H1 (cell line): ENCODE data around the gene STX18. TPM values are rescaled to one million over a fixed set of nuclear protein-coding genes. Genes with fewer than 3 reads are reported as not detected.

Experiments used
- CTCF ChIA-PET: fragments of 300-600 bp; sonication (Branson Sonifier 250); formaldehyde crosslinking; loops from one replicate; lab custom pipeline; 2021; ENCODE audit not compliant: partially characterized antibody; lab: Charles Lee
- POLR2A ChIA-PET: fragments of 300-600 bp; sonication (Branson Sonifier 250); formaldehyde crosslinking; loops from one replicate; lab custom pipeline; 2021; ENCODE audit warnings: inconsistent platforms; ENCODE audit not compliant: partially characterized antibody; lab: Charles Lee
- DNase-seq, 2 experiments: peaks; one replicate each; pipeline versions ENCODE4 v3.0.0 to v3.0.0-alpha.2; 2010 to 2022; ENCODE audit warnings: low spot score in 2 of 2, low read depth in 1 of 2, mixed read lengths in 1 of 2
- FAIRE-seq: peaks from 2 replicates; lab custom pipeline; 2011; peaks lifted over from hg19 to GRCh38; lab: Jason Lieb, UNC
- H2AFZ ChIP-seq: 2 replicates; pipeline ENCODE4 v1.8.1; 2012; ENCODE audit warnings: low read length, inconsistent platforms
- H2AK5ac ChIP-seq: 2 replicates; pipeline ENCODE4 v1.6.1; 2013; ENCODE audit warnings: low read depth, low read length
- H2BK120ac ChIP-seq: replicated peaks from 2 replicates; pipeline ENCODE3; 2013; ENCODE audit warnings: low read depth, low read length, inconsistent platforms
- H2BK12ac ChIP-seq: 2 replicates; pipeline ENCODE4 v1.6.1; 2013; ENCODE audit warnings: low read depth, low read length
- H2BK15ac ChIP-seq: 2 replicates; pipeline ENCODE4 v1.6.1; 2013; ENCODE audit warnings: low read length
- H2BK20ac ChIP-seq: 2 replicates; pipeline ENCODE4 v1.6.1; 2013; ENCODE audit warnings: low read length
- H2BK5ac ChIP-seq: 2 replicates; pipeline ENCODE4 v1.6.1; 2013; ENCODE audit warnings: low read depth, low read length
- H3K14ac ChIP-seq: 2 replicates; pipeline ENCODE4 v1.6.1; 2013; ENCODE audit warnings: inconsistent platforms; ENCODE audit not compliant: insufficient read length
- H3K18ac ChIP-seq: 2 replicates; pipeline ENCODE4 v1.6.1; 2013; ENCODE audit warnings: low read length; ENCODE audit errors: extremely low read depth
- H3K23ac ChIP-seq: 2 replicates; pipeline ENCODE4 v1.6.1; 2013; ENCODE audit warnings: inconsistent platforms; ENCODE audit not compliant: insufficient read length
- H3K23me2 ChIP-seq: 2 replicates; pipeline ENCODE4 v1.6.1; 2013; ENCODE audit warnings: low read depth, low read length
- H3K27ac ChIP-seq: 2 replicates; pipeline ENCODE4 v1.6.1; 2011; ENCODE audit warnings: low read depth, low read length, inconsistent platforms
- H3K27me3 ChIP-seq, 4 experiments: replicated peaks in 1 of 4; 1 replicate in 1 of 4; 2 replicates in 3 of 4; pipeline versions ENCODE4 v1.6.1 to v1.8.1; 2011 to 2013; ENCODE audit warnings: low read length in 3 of 4, mild to moderate bottlenecking in 3 of 4, inconsistent platforms in 2 of 4, mixed read lengths in 2 of 4, moderate library complexity in 1 of 4; ENCODE audit not compliant: control insufficient read depth in 3 of 4, insufficient read depth in 3 of 4; ENCODE audit errors: extremely low read depth in 1 of 4
- H3K36me3 ChIP-seq, 4 experiments: 2 replicates each; pipeline versions ENCODE4 v1.6.1 to v1.8.1; 2011 to 2013; ENCODE audit warnings: mild to moderate bottlenecking in 4 of 4, low read length in 3 of 4, moderate library complexity in 2 of 4, control low read depth in 1 of 4, inconsistent platforms in 1 of 4; ENCODE audit not compliant: insufficient read depth in 4 of 4, control insufficient read depth in 2 of 4
- H3K4ac ChIP-seq: replicated peaks from 2 replicates; pipeline ENCODE3; 2013; ENCODE audit warnings: low read length, low read depth, mixed read lengths, inconsistent platforms; ENCODE audit not compliant: insufficient read length
- H3K4me1 ChIP-seq, 4 experiments: replicated peaks in 1 of 4; 1 replicate in 1 of 4; 2 replicates in 3 of 4; pipeline versions ENCODE4 v1.6.1 to v1.8.1; 2011 to 2013; ENCODE audit warnings: low read length in 3 of 4, inconsistent platforms in 2 of 4, mixed read lengths in 1 of 4; ENCODE audit not compliant: insufficient read depth in 4 of 4, control insufficient read depth in 3 of 4
- H3K4me2 ChIP-seq, 2 experiments: 2 replicates each; pipeline versions ENCODE4 v1.6.1 to v1.8.1; 2011 to 2013; ENCODE audit warnings: low read depth in 2 of 2, low read length in 2 of 2, control low read depth in 1 of 2, inconsistent platforms in 1 of 2, mild to moderate bottlenecking in 1 of 2; ENCODE audit not compliant: insufficient read depth in 1 of 2
- H3K4me3 ChIP-seq, 4 experiments: fragments of 200-600, 300-600 bp in 1 of 4; sonication (generic), shearing (Covaris generic), sonication (Bioruptor Twin) in 1 of 4; 2 replicates each; pipeline versions ENCODE4 v1.5.1 to v1.8.1; 2011 to 2016; ENCODE audit warnings: low read length in 4 of 4, low read depth in 3 of 4, control low read depth in 2 of 4, inconsistent platforms in 2 of 4, mild to moderate bottlenecking in 2 of 4, mixed read lengths in 1 of 4, moderate library complexity in 1 of 4; ENCODE audit not compliant: insufficient read depth in 2 of 4; ENCODE audit errors: extremely low read depth in 1 of 4
- H3K56ac ChIP-seq: replicated peaks from 2 replicates; pipeline ENCODE3; 2013; ENCODE audit warnings: low read depth, mild to moderate bottlenecking, mixed read lengths, low read length, inconsistent platforms; ENCODE audit not compliant: insufficient read length
- H3K79me1 ChIP-seq: 2 replicates; pipeline ENCODE4 v1.6.1; 2013; ENCODE audit warnings: low read depth, low read length, control low read depth
- H3K79me2 ChIP-seq, 2 experiments: 2 replicates each; pipeline versions ENCODE4 v1.6.1 to v1.8.1; 2012 to 2013; ENCODE audit warnings: low read length in 2 of 2, mild to moderate bottlenecking in 2 of 2, inconsistent platforms in 1 of 2; ENCODE audit not compliant: insufficient read depth in 2 of 2, control insufficient read depth in 1 of 2
- H3K9ac ChIP-seq, 4 experiments: replicated peaks in 1 of 4; 1 replicate in 1 of 4; 2 replicates in 3 of 4; pipeline versions ENCODE4 v1.6.1 to v1.8.1; 2011 to 2013; ENCODE audit warnings: low read depth in 3 of 4, low read length in 3 of 4, control low read depth in 2 of 4, mild to moderate bottlenecking in 2 of 4, moderate library complexity in 2 of 4, inconsistent platforms in 1 of 4; ENCODE audit errors: extremely low read depth in 1 of 4
- H3K9me3 ChIP-seq, 2 experiments: 2 replicates each; pipeline versions ENCODE4 v1.6.1 to v1.8.1; 2012 to 2013; ENCODE audit warnings: mild to moderate bottlenecking in 2 of 2, moderate library complexity in 2 of 2, control low read depth in 1 of 2, inconsistent platforms in 1 of 2, low read depth in 1 of 2, low read length in 1 of 2, mixed read lengths in 1 of 2; ENCODE audit not compliant: insufficient read depth in 2 of 2
- H4K20me1 ChIP-seq, 2 experiments: replicated peaks in 1 of 2; 2 replicates each; pipeline versions ENCODE3 to v1.8.1; 2011 to 2013; ENCODE audit warnings: inconsistent platforms in 2 of 2, low read length in 2 of 2, mild to moderate bottlenecking in 1 of 2; ENCODE audit not compliant: insufficient read depth in 2 of 2, control insufficient read depth in 1 of 2
- H4K5ac ChIP-seq: 2 replicates; pipeline ENCODE4 v1.6.1; 2013; ENCODE audit warnings: low read length, low read depth, mixed read lengths, inconsistent platforms; ENCODE audit not compliant: insufficient read length
- H4K8ac ChIP-seq: 2 replicates; pipeline ENCODE4 v1.8.0; 2013; ENCODE audit warnings: mild to moderate bottlenecking, moderate library complexity, low read length, inconsistent platforms; ENCODE audit not compliant: insufficient read depth; ENCODE audit errors: extremely low read depth
- H4K91ac ChIP-seq: replicated peaks from 2 replicates; pipeline ENCODE3; 2013; ENCODE audit warnings: low read length, mixed read lengths, inconsistent platforms; ENCODE audit not compliant: insufficient read length
- ATF2 ChIP-seq: IDR thresholded peaks from 2 replicates; pipeline ENCODE4 v1.6.1; 2012; ENCODE audit warnings: low read length, inconsistent platforms
- BACH1 ChIP-seq: IDR thresholded peaks from 2 replicates; pipeline ENCODE4 v1.6.1; 2012; ENCODE audit warnings: low read length, improper control_type of control experiment
- MAFK ChIP-seq: IDR thresholded peaks from 2 replicates; pipeline ENCODE4 v1.6.1; 2012; ENCODE audit warnings: low read depth, mild to moderate bottlenecking, improper control_type of control experiment, low read length
- NANOG ChIP-seq: IDR thresholded peaks from 2 replicates; pipeline ENCODE4 v1.6.1; 2011; ENCODE audit warnings: low read length, low read depth, mild to moderate bottlenecking, inconsistent platforms; ENCODE audit not compliant: insufficient read depth, poor library complexity, severe bottlenecking
- POLR2AphosphoS5 ChIP-seq: IDR thresholded peaks from 2 replicates; pipeline ENCODE4 v1.6.1; 2011; ENCODE audit warnings: low read depth, low read length
- ZNF274 ChIP-seq: IDR thresholded peaks from 2 replicates; pipeline ENCODE4 v1.7.0; 2012; ENCODE audit warnings: low read length, borderline replicate concordance; ENCODE audit errors: extremely low read depth
- WGBS, 2 experiments: shearing (Covaris generic) in 1 of 2; methylation state at CpG; one replicate each; pipeline versions ENCODE4 v1.1.6 to v1.1.7; 2013 to 2015; ENCODE audit warnings: low lambda C conversion rate in 2 of 2, mixed read lengths in 2 of 2, inconsistent platforms in 1 of 2, low coverage in 1 of 2, missing lambda C conversion rate in 1 of 2; ENCODE audit not compliant: insufficient replicate concordance in 2 of 2, insufficient coverage in 1 of 2, insufficient read length in 1 of 2; ENCODE audit errors: extremely low coverage in 1 of 2, missing lambda C conversion rate in 1 of 2; 5-methylcytosine and 5-hydroxymethylcytosine counted together
- polyA plus RNA-seq, 7 experiments: library from polyadenylated mRNA; depleted of rRNA in 3 of 7; stranded (reverse) in 5 of 7; unstranded in 2 of 7; fragments of >200 nt in 5 of 7; fragments of 200-250 nt in 2 of 7; gene quantifications; 1 replicate in 5 of 7; 2 replicates in 1 of 7; 4 replicates in 1 of 7; pipeline versions ENCODE4 v1.2.1 to v1.2.3, GENCODE V29; 2011 to 2013; ENCODE audit warnings: missing spikeins in 2 of 7, mixed read lengths in 2 of 7
- total RNA-seq: library from RNA; stranded (reverse); fragmentation: NEBNext Ultra II Directional; extraction: Animal tissue kit (Norgen Biotek cat#: 25700); gene quantifications from 2 replicates; pipeline ENCODE4 v1.2.1, GENCODE V29; 2021

The STX18 gene
- total and polyA plus RNA-seq, 2 of the 8 experiments (the other 6 are each of a cell fraction or from before 2014, with no cell fraction given), result 14.6 to 18.3 TPM

- no peak overlapping the region for H2BK15ac ChIP-seq
- no peak overlapping the region for H4K91ac ChIP-seq
- H3K4me1 ChIP-seq, result no peaks in the 10 kb centered on the region
- no peak overlapping the region for H2AK5ac ChIP-seq
- no peak overlapping the region for H3K23ac ChIP-seq
- H3K23me2 ChIP-seq, result no peaks in the 10 kb centered on the region; the same call in 1 of the 2 replicates
- no peak overlapping the region for H2BK120ac ChIP-seq
- no peak overlapping the region for H3K9ac ChIP-seq
- no peaks in the 10 kb centered on the region for H3K27me3 ChIP-seq
- no peaks in the 10 kb centered on the region for H3K79me2 ChIP-seq
- no peak overlapping the region for H2AFZ ChIP-seq
- H4K20me1 ChIP-seq, result no peaks in the 10 kb centered on the region
- no peak overlapping the region for H3K4me2 ChIP-seq
- H3K56ac ChIP-seq, result no peak overlapping the region
- H3K4ac ChIP-seq, result no peak overlapping the region
- no peak overlapping the region for H4K8ac ChIP-seq
- no peak overlapping the region for H3K27ac ChIP-seq
- 89% methylated on average over 2 of the region's 2 CpGs; no CpG with 5 or more reads in 1 of the 2 experiments for WGBS, 2 experiments
- no peak overlapping the region for H2BK5ac ChIP-seq
- FAIRE-seq, result no peak
- ChIA-PET POLR2A (interaction anchor here (1.5 kb wide), 1 partner anchor 9 kb away, joined by 5 read pairs; no protein-coding TSS in a partner anchor), CTCF (interaction anchor here (0.6 to 0.9 kb wide), 2 partner anchors 11 to 977 kb away, joined by 3 to 4 read pairs; no protein-coding TSS in a partner anchor)
- H3K36me3 ChIP-seq, result no peaks in the 10 kb centered on the region
- TF ChIP-seq ATF2, result no peak
- no peak for TF ChIP-seq MAFK
- TF ChIP-seq NANOG, result no peak
- TF ChIP-seq ZNF274, result no peak
- TF ChIP-seq BACH1, result no peak
- no peak for TF ChIP-seq POLR2AphosphoS5
- no peak overlapping the region for H2BK20ac ChIP-seq
- H3K79me1 ChIP-seq, result no peaks in the 10 kb centered on the region
- H2BK12ac ChIP-seq, result no peak overlapping the region
- H3K9me3 ChIP-seq, result no peaks in the 10 kb centered on the region
- H3K4me3 ChIP-seq, result no peak overlapping the region
- H3K14ac ChIP-seq, result no peak overlapping the region
- no peak for DNase-seq
- no peak overlapping the region for H3K18ac ChIP-seq
- no peak overlapping the region for H4K5ac ChIP-seq
Measured at GRCh38 chr4:4436244-4436823, 105.5 kb downstream of the STX18 start.
